ENCODE results near the gene DDX23. TPM values are rescaled to one million over a fixed set of nuclear protein-coding genes. Genes with fewer than 3 reads are reported as not detected.

DDX23 gene
- total RNA-seq, 1 donor = 58.7 TPM

Small RNAs within 50 kb of the gene (small RNA-seq; reads per million reads assigned to genes)
- gene RF00019 (not detected), gene RNU6-600P (not detected)

Other genes with a start within 250 kb of the DDX23 start
- 96.9 TPM for gene KANSL2, start 169.9 kb downstream of the DDX23 start, total RNA-seq
- 36.9 TPM for gene CCNT1, start 135.5 kb downstream of the DDX23 start, total RNA-seq
- 44.7 TPM for gene ADCY6, start 63.1 kb downstream of the DDX23 start, total RNA-seq
- 9.2 TPM for gene CACNB3, start 33.7 kb downstream of the DDX23 start, total RNA-seq
- gene RND1, start 13.7 kb upstream of the DDX23 start, total RNA-seq = 1.9 TPM
- gene FKBP11, start 73.3 kb upstream of the DDX23 start, total RNA-seq = 8.6 TPM
- 73.5 TPM for gene ARF3, start 105.3 kb upstream of the DDX23 start, total RNA-seq
- under 0.01 TPM for gene WNT10B, start 119.6 kb upstream of the DDX23 start, total RNA-seq
- not detected for gene WNT1, start 126.2 kb upstream of the DDX23 start, total RNA-seq
- gene DDN, start 147.2 kb upstream of the DDX23 start, total RNA-seq = 0.81 TPM
- 38.0 TPM for gene PRKAG1, start 166.6 kb upstream of the DDX23 start, total RNA-seq
- gene KMT2D, start 208.6 kb upstream of the DDX23 start, total RNA-seq = 54.7 TPM
- gene RHEBL1, start 217.8 kb upstream of the DDX23 start, total RNA-seq = 2.7 TPM
- gene DHH, start 242.6 kb upstream of the DDX23 start, total RNA-seq = 0.81 TPM

Data from hematopoietic multipotent progenitor cell (in vitro differentiated cells).